Measurements from ENCODE around the gene MROH7. TPM values are rescaled to one million over a fixed set of nuclear protein-coding genes. Genes with fewer than 3 reads are reported as not detected.

The MROH7 gene
- total RNA-seq, 1 donor from 2014 or later: 0.21 TPM

DNA sequence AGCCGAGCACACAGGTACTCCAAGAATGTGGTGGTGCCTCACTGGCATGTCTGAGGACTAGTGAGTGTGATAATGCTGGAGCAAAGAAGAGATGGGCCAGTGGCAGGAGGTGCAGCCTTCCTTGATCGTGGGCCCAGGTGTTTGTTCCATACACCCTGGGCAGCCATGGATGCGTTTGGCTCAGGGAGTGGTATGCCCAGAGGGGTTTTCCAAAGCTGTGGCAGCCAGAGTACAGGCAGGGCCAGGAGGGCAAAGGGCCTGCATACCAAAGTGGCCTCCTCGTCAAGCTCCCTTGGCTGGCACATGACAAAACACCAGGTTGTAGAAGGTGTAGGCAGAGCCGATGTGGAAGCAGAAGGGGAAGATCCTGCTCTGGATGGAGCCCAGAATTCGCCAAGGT is 103.7 kb downstream of the MROH7 start:
- H3K4me3 ChIP-seq: no peak overlapping the region
- Mint-ChIP-seq H3K36me3 (peaks cover 9% of the 10 kb centered on the region), H3K27ac (no peak overlapping the region), H3K27me3 (ENCODE audit: insufficient read depth, low read depth) (peaks cover 9% of the 10 kb centered on the region), H3K4me3 (no peak overlapping the region), H3K4me1 (no peaks in the 10 kb centered on the region), H3K9me3 (peaks cover 4% of the 10 kb centered on the region)
- no peak overlapping the region for H3K9ac ChIP-seq
- no peak overlapping the region for H2AFZ ChIP-seq (replicated peaks)
- no peaks in the 10 kb centered on the region for H4K20me1 ChIP-seq (ENCODE audit: low read depth)
- no peaks in the 10 kb centered on the region for H3K4me1 ChIP-seq
- H3K27ac ChIP-seq: no peak overlapping the region
- no peak for TF ChIP-seq EZH2 (IDR thresholded peaks at IDR 0.05)
- TF ChIP-seq EZH2phosphoT487 (IDR thresholded peaks at IDR 0.05): no peak
- no peak for TF ChIP-seq CTCF (IDR thresholded peaks at IDR 0.05)
- H3K4me2 ChIP-seq: no peak overlapping the region
- no peaks in the 10 kb centered on the region for H3K79me2 ChIP-seq (ENCODE audit: low read depth)
- H3K36me3 ChIP-seq: no peaks in the 10 kb centered on the region
- H3F3A ChIP-seq (ENCODE audit: low read depth): no peaks in the 10 kb centered on the region
- no peak for DNase-seq (ENCODE audit: low spot score)
- H3K27me3 ChIP-seq: no peaks in the 10 kb centered on the region
- H3K9me3 ChIP-seq (ENCODE audit: low read depth): no peaks in the 10 kb centered on the region

DNA sequence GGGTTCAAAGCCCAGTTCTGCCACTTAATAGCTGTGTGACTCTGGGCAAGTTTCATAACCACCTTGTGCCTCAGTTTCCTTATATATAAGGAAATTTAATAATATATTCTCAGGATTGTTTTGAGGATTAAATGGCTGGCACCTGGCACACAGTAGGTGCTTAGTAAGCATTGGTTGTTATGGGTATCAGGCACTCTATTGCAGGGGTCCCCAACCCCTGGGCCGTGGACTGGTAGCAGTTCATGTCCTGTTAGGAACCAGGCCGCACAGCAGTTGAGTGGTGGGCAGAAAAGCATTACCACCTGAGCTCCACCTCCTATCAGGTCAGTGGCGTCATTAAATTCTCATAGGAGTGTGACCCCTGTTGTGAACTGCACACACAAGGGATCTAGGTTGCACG is 104.3 kb downstream of the MROH7 start:
- DNase-seq (ENCODE audit: low spot score): no peak
- Histone ChIP-seq H3K4me3 (no peak overlapping the region), H3K27me3 (no peaks in the 10 kb centered on the region), H3F3A (ENCODE audit: low read depth) (no peaks in the 10 kb centered on the region), H3K9me3 (ENCODE audit: low read depth) (no peaks in the 10 kb centered on the region), H3K9ac (no peak overlapping the region), H3K79me2 (ENCODE audit: low read depth) (no peaks in the 10 kb centered on the region), H3K4me1 (no peaks in the 10 kb centered on the region), H3K36me3 (no peaks in the 10 kb centered on the region), H3K4me2 (no peak overlapping the region), H2AFZ (replicated peaks) (no peak overlapping the region), H4K20me1 (ENCODE audit: low read depth) (no peaks in the 10 kb centered on the region), H3K27ac (no peak overlapping the region)
- TF ChIP-seq CTCF (IDR thresholded peaks at IDR 0.05) (no peak), EZH2 (IDR thresholded peaks at IDR 0.05) (no peak), EZH2phosphoT487 (IDR thresholded peaks at IDR 0.05) (no peak)
- Mint-ChIP-seq H3K27me3 (ENCODE audit: insufficient read depth, low read depth) (peaks cover 9% of the 10 kb centered on the region), H3K4me3 (no peak overlapping the region), H3K9me3 (peaks cover 4% of the 10 kb centered on the region), H3K27ac (no peak overlapping the region), H3K4me1 (no peaks in the 10 kb centered on the region), H3K36me3 (peaks cover 8% of the 10 kb centered on the region)

DNA sequence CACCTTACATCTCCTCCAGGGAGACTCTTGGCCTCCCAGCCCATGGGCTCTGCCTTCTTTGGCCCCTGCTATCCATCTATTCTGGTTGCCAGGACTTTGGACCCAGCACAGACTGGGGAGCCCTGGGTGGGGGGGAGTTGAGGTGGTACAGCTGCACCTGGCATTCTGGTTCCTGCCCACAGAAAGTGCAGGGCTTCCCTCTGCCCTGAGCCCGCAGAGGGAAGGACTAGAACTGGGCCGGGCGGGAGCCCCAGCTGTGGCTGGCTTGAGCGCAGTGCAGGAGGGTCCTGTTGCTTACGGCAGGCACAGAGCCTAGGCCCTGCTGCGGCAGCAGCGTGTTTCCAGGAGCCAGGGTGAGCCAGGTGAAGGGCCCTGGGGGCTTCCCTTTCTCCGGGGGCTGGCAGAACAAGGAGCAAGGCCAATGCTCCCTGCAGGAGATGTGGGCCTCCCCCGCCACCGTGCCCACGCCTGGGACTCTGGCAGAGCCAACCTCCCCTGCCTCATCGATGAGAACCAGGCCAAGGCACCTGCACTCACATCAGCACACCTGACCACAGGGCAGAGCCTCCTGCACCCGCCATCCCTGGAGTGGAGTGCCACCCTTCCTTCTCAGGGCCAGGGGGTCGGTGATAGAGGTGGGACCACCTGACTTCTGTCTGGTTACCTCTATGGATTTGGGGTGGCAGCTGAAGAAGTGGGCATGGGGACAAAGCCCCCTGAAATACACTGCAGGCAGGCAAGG is 106.7 kb downstream of the MROH7 start:
- no peaks in the 10 kb centered on the region for H3K4me1 Mint-ChIP-seq
- H3K79me2 ChIP-seq (ENCODE audit: low read depth): no peaks in the 10 kb centered on the region
- H3K27ac Mint-ChIP-seq: no peak overlapping the region
- H3K4me2 ChIP-seq: no peak overlapping the region
- H3K9me3 ChIP-seq (ENCODE audit: low read depth): no peaks in the 10 kb centered on the region
- no peak overlapping the region for H3K9ac ChIP-seq
- TF ChIP-seq CTCF (IDR thresholded peaks at IDR 0.05) (no peak), EZH2 (IDR thresholded peaks at IDR 0.05) (no peak), EZH2phosphoT487 (IDR thresholded peaks at IDR 0.05) (no peak)
- H3K27me3 ChIP-seq: no peaks in the 10 kb centered on the region
- H3K36me3 Mint-ChIP-seq: peaks cover 2% of the 10 kb centered on the region
- no peak overlapping the region for H3K27ac ChIP-seq
- no peak overlapping the region for H2AFZ ChIP-seq (replicated peaks)
- no peak overlapping the region for H3K4me3 ChIP-seq
- peaks cover 4% of the 10 kb centered on the region for H3F3A ChIP-seq (ENCODE audit: low read depth)
- H3K27me3 Mint-ChIP-seq (ENCODE audit: insufficient read depth, low read depth): peaks cover 9% of the 10 kb centered on the region
- no peak for DNase-seq (ENCODE audit: low spot score)
- peaks cover 4% of the 10 kb centered on the region for H3K9me3 Mint-ChIP-seq
- H4K20me1 ChIP-seq (ENCODE audit: low read depth): no peaks in the 10 kb centered on the region
- no peaks in the 10 kb centered on the region for H3K36me3 ChIP-seq
- no peak overlapping the region for H3K4me3 Mint-ChIP-seq
- no peaks in the 10 kb centered on the region for H3K4me1 ChIP-seq

All from neural progenitor cell (in vitro differentiated cells).